ENCODE results near the gene DOP1B.
A peak's percentile ranks its signal among the peaks of the same experiment; 100 is the strongest.

DOP1B gene

GRCh38 chr21:36117286-36117741, 39.3 kb upstream of the DOP1B start:
- POLR2A ChIA-PET, result no interaction called here
- CTCF ChIA-PET, result interaction anchor here (0.7 to 1.6 kb wide), 2 partner anchors 8 to 29 kb away, joined by 3 to 4 read pairs; no protein-coding TSS in a partner anchor
- DNase-seq (ENCODE audit: extremely low spot score), result no peak
- TF ChIP-seq CTCF (IDR thresholded peaks at IDR 0.05; ENCODE audit: control extremely low read depth, extremely low read depth, low read depth, missing control alignments), result no peak

GRCh38 chr21:36120304-36120888, 36.2 kb upstream of the DOP1B start:
- no peak for DNase-seq (ENCODE audit: extremely low spot score)
- no peak for TF ChIP-seq CTCF (IDR thresholded peaks at IDR 0.05; ENCODE audit: control extremely low read depth, extremely low read depth, low read depth, missing control alignments)
- CTCF ChIA-PET, result interaction anchor here (1.6 to 3.3 kb wide), 3 partner anchors 21 to 56 kb away, joined by 4 to 12 read pairs (median 4); partner anchors contain the start of gene CBR1
- POLR2A ChIA-PET, result no interaction called here

- TF ChIP-seq CTCF (IDR thresholded peaks at IDR 0.05; ENCODE audit: control extremely low read depth, extremely low read depth, low read depth, missing control alignments), result no peak
- ChIA-PET CTCF (interaction anchor here (1.3 to 3.4 kb wide), 2 partner anchors 10 to 63 kb away, joined by 3 to 24 read pairs; partner anchors contain the start of gene SETD4), POLR2A (no interaction called here)
- no peak for DNase-seq (ENCODE audit: extremely low spot score)
Measured at GRCh38 chr21:36122977-36123376, 33.6 kb upstream of the DOP1B start.

- DNase-seq (ENCODE audit: extremely low spot score), result no peak
- POLR2A ChIA-PET, result no interaction called here
- TF ChIP-seq CTCF (IDR thresholded peaks at IDR 0.05; ENCODE audit: control extremely low read depth, extremely low read depth, low read depth, missing control alignments), result no peak
- CTCF ChIA-PET, result interaction anchor here (0.8 to 3.4 kb wide), 5 partner anchors 12 to 46 kb away, joined by 3 to 24 read pairs (median 4); no protein-coding TSS in a partner anchor
Measured at GRCh38 chr21:36124395-36124794, 32.2 kb upstream of the DOP1B start.

- POLR2A ChIA-PET, result no interaction called here
- DNase-seq (ENCODE audit: extremely low spot score), result peak; percentile 61
- CTCF ChIA-PET, result interaction anchor here (0.6 to 2.1 kb wide), 13 partner anchors 8 to 303 kb away, joined by 3 to 13 read pairs (median 4); partner anchors contain the start of gene CBR3
- TF ChIP-seq CTCF (IDR thresholded peaks at IDR 0.05; ENCODE audit: control extremely low read depth, extremely low read depth, low read depth, missing control alignments), result peak; percentile 78
Measured at GRCh38 chr21:36125512-36126207, 31.0 kb upstream of the DOP1B start.

- CTCF ChIA-PET, result interaction anchor here (1.1 to 2.1 kb wide), 10 partner anchors 9 to 303 kb away, joined by 3 to 13 read pairs (median 4); partner anchors contain the start of gene CBR3
- DNase-seq (ENCODE audit: extremely low spot score), result no peak
- TF ChIP-seq CTCF (IDR thresholded peaks at IDR 0.05; ENCODE audit: control extremely low read depth, extremely low read depth, low read depth, missing control alignments), result no peak
- POLR2A ChIA-PET, result no interaction called here
Measured at GRCh38 chr21:36126208-36126565, 30.4 kb upstream of the DOP1B start.
